Measurements from ENCODE around the gene THADA.
A peak's percentile ranks its signal among the peaks of the same experiment; 100 is the strongest.

Gene THADA

DNA sequence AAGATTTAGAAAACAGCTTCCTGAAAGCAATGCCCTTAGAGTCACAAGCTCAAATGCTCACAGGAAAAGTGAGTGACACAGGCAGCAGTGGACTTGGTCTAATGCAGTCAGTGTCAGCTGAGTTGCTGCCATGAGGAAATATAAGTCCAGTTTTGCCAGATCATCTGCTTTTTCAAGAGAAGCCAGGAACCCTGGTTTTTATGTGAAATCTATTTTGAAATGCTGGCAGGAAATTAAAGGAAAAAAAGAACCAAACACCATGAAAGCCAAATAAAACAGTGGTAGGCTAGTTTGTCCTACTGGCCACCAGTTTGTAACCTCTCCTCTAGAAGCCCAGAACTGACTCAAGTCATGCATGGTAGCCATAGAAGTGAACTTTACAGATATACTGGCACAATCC, 109.2 kb downstream of the THADA start:
- no peak for FAIRE-seq

GRCh38 chr2:43484323-43484930, 111.4 kb downstream of the THADA start:
- FAIRE-seq (peak; percentile 77), DNase-seq (ENCODE audit: insufficient read length, low spot score) (no peak)
- TF ChIP-seq, protein P1, sequence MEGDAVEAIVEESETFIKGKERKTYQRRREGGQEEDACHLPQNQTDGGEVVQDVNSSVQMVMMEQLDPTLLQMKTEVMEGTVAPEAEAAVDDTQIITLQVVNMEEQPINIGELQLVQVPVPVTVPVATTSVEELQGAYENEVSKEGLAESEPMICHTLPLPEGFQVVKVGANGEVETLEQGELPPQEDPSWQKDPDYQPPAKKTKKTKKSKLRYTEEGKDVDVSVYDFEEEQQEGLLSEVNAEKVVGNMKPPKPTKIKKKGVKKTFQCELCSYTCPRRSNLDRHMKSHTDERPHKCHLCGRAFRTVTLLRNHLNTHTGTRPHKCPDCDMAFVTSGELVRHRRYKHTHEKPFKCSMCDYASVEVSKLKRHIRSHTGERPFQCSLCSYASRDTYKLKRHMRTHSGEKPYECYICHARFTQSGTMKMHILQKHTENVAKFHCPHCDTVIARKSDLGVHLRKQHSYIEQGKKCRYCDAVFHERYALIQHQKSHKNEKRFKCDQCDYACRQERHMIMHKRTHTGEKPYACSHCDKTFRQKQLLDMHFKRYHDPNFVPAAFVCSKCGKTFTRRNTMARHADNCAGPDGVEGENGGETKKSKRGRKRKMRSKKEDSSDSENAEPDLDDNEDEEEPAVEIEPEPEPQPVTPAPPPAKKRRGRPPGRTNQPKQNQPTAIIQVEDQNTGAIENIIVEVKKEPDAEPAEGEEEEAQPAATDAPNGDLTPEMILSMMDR (IDR thresholded peaks at IDR 0.05; ENCODE audit: insufficient read depth, missing control alignments), result peak; percentile 82

More for the DNA sequence above, 109.2 kb downstream of the THADA start:
- DNase-seq (ENCODE audit: insufficient read length, low spot score), result no peak
- TF ChIP-seq, protein P1 (IDR thresholded peaks at IDR 0.05; ENCODE audit: insufficient read depth, missing control alignments), result no peak

DNA sequence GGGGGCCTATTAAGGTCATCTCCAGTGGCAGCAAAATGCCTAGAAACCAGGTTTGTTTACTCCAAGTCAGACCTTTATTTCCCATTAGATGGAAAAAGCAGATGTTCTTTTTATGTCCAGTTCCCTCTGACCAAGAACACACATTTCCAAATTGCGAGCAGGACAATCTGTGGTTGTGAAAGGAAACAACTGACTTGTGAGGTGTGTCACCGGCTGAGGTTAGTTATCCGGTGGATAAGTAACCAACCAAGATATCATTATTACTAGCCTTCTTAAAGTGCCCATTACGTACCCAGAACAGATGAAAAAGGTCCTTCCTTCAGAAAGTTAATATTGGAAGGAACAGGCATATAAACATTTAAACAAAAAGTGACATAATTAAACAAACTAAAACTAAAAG, 112.9 kb downstream of the THADA start:
- DNase-seq (ENCODE audit: insufficient read length, low spot score) (no peak), FAIRE-seq (no peak)
- TF ChIP-seq, protein P1 (IDR thresholded peaks at IDR 0.05; ENCODE audit: insufficient read depth, missing control alignments), result no peak

DNA sequence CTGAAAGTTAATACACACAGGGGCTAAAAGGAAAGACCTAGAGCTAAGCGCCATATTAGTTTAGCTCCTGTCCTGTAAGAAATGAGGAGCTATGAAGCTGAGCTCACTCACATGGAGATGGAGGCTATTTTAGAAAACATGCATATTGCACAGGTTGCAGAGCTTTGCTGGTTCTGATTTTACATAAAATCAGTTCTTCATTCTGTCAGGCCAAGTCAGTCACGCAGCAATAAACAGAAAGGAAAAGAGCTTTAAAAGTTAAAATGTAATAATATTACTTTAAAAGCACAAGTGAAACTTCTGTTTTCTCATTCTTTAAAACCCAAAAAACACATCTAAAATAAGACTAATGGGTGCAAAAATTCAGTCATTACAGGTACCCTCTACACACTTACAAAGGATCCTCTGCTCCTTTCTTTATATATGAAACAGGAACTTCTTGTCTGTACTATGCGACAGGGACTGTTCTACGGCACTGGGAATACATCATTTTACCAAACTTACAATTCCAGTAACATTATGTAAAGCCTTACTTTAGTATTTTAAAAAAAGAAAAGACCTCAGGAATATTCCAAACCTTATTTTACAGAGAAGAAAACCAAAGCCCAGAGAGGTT, 113.8 kb downstream of the THADA start:
- TF ChIP-seq, protein P1 (IDR thresholded peaks at IDR 0.05; ENCODE audit: insufficient read depth, missing control alignments), result no peak
- no peak for FAIRE-seq
- no peak for DNase-seq (ENCODE audit: insufficient read length, low spot score)

DNA sequence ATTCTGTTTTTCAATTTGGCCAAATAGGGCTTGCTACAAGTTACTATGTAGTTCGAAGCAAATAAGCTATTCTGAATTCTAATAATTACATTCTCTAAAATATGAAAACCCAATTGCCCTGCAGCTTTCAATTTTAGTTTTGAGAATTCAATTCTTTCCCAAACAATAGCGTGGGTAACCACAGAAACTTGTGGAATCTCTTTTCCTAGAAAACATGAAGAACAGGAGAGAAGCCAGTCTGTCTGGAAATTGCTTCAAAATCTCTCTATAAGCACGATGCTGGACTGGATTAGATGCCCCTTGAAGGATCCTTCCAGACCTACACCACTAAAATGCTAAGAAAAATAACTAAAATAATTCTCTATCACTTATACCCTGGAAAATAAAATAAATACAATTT, 115.0 kb downstream of the THADA start:
- no peak for DNase-seq (ENCODE audit: insufficient read length, low spot score)
- TF ChIP-seq, protein P1 (IDR thresholded peaks at IDR 0.05; ENCODE audit: insufficient read depth, missing control alignments), result no peak
- FAIRE-seq, result no peak

GRCh38 chr2:43478412-43479086, 117.3 kb downstream of the THADA start:
- FAIRE-seq (no peak), DNase-seq (ENCODE audit: insufficient read length, low spot score) (no peak)
- TF ChIP-seq, protein P1 (IDR thresholded peaks at IDR 0.05; ENCODE audit: insufficient read depth, missing control alignments), result no peak

GRCh38 chr2:43475922-43476321, 119.9 kb downstream of the THADA start:
- TF ChIP-seq, protein P1 (IDR thresholded peaks at IDR 0.05; ENCODE audit: insufficient read depth, missing control alignments), result no peak
- DNase-seq (ENCODE audit: insufficient read length, low spot score), result no peak
- FAIRE-seq, result no peak

All from D721Med (cell line).